Fibroblast of pulmonary artery (primary cell): ENCODE measurements around the gene CELF4.

ENCODE experiments used
- DNase-seq: peaks from one replicate; pipeline ENCODE4 v3.0.0-alpha.2; 2010; ENCODE audit warnings: low read depth
- H3K4me3 ChIP-seq: replicated peaks from 2 replicates; pipeline ENCODE4 v1.5.1; 2011; ENCODE audit warnings: low read depth, mild to moderate bottlenecking, control low read depth, low read length, moderate library complexity
- CTCF ChIP-seq: IDR thresholded peaks from 2 replicates; pipeline ENCODE4 v1.5.1; 2011; ENCODE audit warnings: mild to moderate bottlenecking, control low read depth, low read length, inconsistent platforms; ENCODE audit errors: missing control alignments

Gene CELF4

DNA sequence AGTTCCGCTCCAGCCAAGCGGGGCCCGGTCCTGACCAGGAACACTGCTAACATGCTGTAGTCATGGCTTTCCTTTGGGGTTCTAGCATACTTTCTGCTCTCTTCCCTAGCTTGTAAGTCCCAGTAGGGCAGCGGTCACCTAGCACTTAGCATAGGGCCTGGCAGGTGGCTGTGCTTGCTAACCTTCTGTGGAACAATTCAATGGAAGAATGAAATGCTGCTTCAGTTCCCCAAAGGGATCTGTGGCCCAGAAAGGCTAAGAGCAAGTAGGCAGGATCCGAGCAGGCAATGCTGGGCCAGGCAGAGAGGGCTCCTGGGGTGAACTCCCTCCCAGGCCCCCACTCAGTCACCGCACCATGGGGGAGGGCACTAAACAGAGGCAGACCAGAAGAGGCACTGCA is 266.8 kb downstream of the CELF4 start:
- no peak for TF ChIP-seq CTCF

GRCh38 chr18:37297106-37297505 is 268.5 kb downstream of the CELF4 start:
- DNase-seq = no peak
- no peak overlapping the region for H3K4me3 ChIP-seq
- no peak for TF ChIP-seq CTCF

More for the DNA sequence above, 266.8 kb downstream of the CELF4 start:
- no peak for DNase-seq
- no peak overlapping the region for H3K4me3 ChIP-seq

DNA sequence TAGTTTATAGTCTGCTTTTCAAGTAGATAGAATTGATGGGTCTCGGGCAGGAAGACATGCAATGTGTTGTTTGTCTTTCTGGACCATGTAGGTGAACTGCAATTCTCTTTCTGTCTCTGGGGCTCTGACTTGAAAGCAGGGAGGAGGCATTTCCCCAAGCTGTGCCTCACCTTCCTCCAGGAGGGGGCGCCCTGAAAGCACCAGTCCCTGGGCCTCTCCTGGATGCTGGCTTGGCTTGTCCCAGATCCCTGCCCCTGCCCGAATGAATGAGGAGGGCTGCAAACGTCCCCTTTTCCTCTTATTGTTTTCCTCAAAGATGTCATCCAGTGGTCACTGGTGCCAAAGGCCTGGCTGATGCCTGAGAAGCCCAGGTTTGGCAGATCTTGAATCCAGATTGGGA is 270.6 kb downstream of the CELF4 start:
- peak; percentile 23 for DNase-seq
- TF ChIP-seq CTCF = peak; percentile 52
- no peak overlapping the region for H3K4me3 ChIP-seq

GRCh38 chr18:37293359-37293758 is 272.2 kb downstream of the CELF4 start:
- no peak for TF ChIP-seq CTCF
- H3K4me3 ChIP-seq = no peak overlapping the region
- no peak for DNase-seq

- DNase-seq = no peak
- H3K4me3 ChIP-seq = no peak overlapping the region
- TF ChIP-seq CTCF = no peak
Observed at GRCh38 chr18:37289423-37289822, 276.2 kb downstream of the CELF4 start.

DNA sequence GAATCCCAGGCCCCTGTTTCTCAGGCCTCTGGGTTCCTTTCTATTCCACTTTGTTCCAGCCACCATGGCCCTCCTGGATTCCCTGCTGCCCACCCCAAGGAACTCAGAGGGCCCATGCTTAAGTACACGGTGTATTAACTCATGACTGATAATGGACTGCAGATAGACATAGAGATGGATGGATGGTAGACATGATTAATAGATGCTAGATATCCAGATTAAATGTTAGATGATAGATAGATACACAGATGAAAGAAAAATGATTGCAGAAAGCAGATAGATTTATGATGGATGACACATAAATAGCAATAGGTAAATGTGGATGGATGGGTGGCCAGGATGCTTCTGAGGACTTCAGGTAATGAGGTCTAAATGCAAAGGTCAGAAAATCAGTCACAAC is 278.0 kb downstream of the CELF4 start:
- no peak for DNase-seq
- TF ChIP-seq CTCF = no peak
- H3K4me3 ChIP-seq = no peak overlapping the region

GRCh38 chr18:37286801-37287200 is 278.8 kb downstream of the CELF4 start:
- TF ChIP-seq CTCF = no peak
- H3K4me3 ChIP-seq = no peak overlapping the region
- no peak for DNase-seq
